ENCODE data around the gene WTAP.
"Not testable (repeated sequence)": the region's sequence is repeated elsewhere in the genome, so short reads cannot be mapped to it uniquely, and the experiment has no call there.

The WTAP gene

DNA sequence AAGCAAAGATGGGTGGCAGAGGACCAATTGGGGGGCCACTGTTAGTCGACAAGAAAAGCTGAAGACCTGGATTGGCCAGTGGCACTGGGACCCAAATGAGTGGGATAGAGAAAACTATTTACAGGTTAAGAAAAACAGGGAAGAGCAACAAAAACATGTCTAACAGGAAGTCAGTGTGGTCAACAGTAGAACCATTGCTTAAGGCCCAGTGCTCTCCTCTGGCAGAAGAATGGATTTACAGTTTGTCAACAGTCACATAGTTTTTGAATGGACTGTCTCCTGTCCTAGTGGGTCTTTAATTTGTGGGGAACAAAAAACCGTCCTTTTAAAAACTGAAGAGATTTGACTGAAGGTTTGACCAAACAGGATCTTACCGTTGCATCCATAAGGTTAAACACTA, 12.1 kb upstream of the WTAP start:
- ATAC-seq, result no peak
- H3K27me3 Mint-ChIP-seq, result no peaks in the 10 kb centered on the region
- no peak overlapping the region for H3K27ac Mint-ChIP-seq
- no peak for DNase-seq
- H3K4me1 Mint-ChIP-seq, result peaks cover 7% of the 10 kb centered on the region
- no peak overlapping the region for H3K4me3 Mint-ChIP-seq
- H3K36me3 Mint-ChIP-seq (ENCODE audit: low read depth), result peaks cover 2% of the 10 kb centered on the region
- H3K9me3 Mint-ChIP-seq, result no peaks in the 10 kb centered on the region

DNA sequence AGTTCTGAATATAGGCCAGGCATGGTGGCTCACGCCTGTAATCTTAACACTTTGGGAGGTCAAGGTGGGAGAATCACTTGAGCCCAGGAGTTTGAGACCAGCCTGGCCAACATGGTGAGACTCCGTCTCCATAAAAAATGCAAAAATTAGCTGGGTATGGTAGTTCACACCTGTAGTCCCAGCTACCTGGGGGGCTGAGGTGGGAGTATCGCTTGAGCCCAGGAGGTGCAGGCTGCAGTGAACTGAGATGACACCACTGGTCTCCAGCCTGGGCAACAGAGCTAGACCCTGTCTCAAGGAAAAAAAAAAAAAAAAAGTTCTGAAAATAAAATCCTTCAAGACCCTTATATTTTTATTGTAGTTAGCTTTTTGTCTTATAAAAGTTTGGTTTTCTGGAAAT, 11.7 kb upstream of the WTAP start:
- Mint-ChIP-seq H3K4me3 (no peak overlapping the region), H3K4me1 (peaks cover 10% of the 10 kb centered on the region), H3K27me3 (no peaks in the 10 kb centered on the region), H3K36me3 (ENCODE audit: low read depth) (peaks cover 2% of the 10 kb centered on the region), H3K9me3 (no peaks in the 10 kb centered on the region), H3K27ac (no peak overlapping the region)
- no peak for ATAC-seq
- no peak for DNase-seq

DNA sequence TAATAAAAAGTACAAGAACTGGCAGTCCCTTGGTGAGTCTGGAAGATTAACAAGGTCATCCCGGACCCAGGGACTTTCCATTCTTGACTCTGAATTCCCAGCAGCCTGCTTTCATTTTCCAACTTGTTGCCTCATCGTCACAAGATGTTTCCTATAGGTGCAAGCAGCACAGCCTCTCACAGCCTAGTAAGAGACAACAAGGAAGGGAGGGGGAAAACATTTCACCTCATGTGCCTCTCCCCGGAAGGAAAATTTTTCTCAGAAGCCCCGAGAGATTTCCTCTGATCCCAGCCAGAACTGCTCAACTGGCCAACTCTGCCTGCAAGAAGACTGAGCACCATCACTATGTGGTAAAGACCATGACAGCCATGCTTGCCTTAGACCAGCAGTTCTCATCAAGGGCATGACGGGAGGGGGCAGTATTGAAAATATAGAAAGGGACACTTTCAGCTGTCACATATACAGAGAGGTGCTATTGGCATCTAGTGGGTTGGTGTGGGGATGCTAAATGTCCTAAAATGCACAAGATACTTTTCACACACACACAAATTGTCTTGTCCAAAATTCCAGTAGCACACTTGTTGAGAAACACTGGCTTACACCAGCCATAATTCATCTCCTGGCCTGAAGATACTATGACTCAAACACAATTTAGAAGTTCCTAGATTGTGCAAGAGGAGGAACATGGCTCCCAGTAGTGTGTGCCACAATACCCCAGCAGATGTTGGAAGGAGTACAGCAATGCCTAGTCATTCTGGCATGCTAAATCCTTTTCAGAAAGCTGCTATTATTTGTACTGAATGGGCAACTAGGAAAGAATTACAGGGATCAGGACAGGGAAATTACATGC, 10.8 kb upstream of the WTAP start:
- no peak for DNase-seq
- Mint-ChIP-seq H3K27me3 (no peaks in the 10 kb centered on the region), H3K36me3 (ENCODE audit: low read depth) (peaks cover 2% of the 10 kb centered on the region), H3K9me3 (no peaks in the 10 kb centered on the region), H3K27ac (no peak overlapping the region), H3K4me1 (peaks cover 10% of the 10 kb centered on the region), H3K4me3 (no peak overlapping the region)
- ATAC-seq, result no peak

DNA sequence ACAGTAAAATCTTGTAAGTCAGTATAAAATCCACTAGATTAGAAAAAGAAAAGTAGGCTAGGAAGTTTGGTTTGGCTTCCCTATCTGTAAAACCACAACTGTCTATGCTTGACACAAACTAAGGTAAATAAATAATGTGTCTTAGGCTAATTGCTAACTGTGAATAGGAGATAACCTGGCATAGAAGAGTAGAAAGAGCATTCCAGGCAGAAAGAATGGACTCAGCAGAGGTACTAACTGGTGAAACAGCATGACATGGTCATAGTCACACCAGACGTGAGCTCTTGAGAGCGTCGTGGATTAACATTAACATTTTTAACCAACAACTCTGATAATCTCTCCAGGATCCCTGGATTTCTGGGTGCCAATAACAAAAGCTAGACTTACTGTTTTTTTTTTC, 8.7 kb upstream of the WTAP start:
- ATAC-seq, result no peak
- Mint-ChIP-seq H3K4me3 (no peak overlapping the region), H3K36me3 (ENCODE audit: low read depth) (peaks cover 11% of the 10 kb centered on the region), H3K27me3 (no peaks in the 10 kb centered on the region), H3K4me1 (peaks cover 14% of the 10 kb centered on the region), H3K9me3 (no peaks in the 10 kb centered on the region), H3K27ac (no peak overlapping the region)
- no peak for DNase-seq

DNA sequence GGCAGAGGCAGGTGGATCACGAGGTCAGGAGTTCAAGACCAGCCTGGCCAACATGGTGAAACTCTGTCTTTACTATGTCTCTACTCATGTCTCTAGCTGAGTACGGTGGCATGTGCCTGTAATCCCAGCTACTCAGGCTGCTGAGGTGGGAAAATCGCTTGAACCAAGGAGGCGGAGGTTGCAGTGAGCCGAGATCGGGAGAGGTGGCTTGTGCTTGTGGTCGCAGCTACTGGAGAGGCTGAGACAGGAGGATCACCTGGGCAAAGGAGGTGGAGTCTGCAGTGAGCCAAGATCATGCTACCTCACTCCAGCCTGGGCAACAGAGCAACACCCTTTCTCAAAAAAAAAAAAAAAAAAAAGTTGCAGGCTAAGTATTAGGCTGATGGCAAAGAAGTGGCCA, 8.0 kb upstream of the WTAP start:
- no peaks in the 10 kb centered on the region for H3K27me3 Mint-ChIP-seq
- H3K27ac Mint-ChIP-seq, result no peak overlapping the region
- ATAC-seq (no peak), DNase-seq (no peak)
- peaks cover 16% of the 10 kb centered on the region for H3K4me1 Mint-ChIP-seq
- no peak overlapping the region for H3K4me3 Mint-ChIP-seq
- no peaks in the 10 kb centered on the region for H3K9me3 Mint-ChIP-seq
- H3K36me3 Mint-ChIP-seq (ENCODE audit: low read depth), result peaks cover 11% of the 10 kb centered on the region

DNA sequence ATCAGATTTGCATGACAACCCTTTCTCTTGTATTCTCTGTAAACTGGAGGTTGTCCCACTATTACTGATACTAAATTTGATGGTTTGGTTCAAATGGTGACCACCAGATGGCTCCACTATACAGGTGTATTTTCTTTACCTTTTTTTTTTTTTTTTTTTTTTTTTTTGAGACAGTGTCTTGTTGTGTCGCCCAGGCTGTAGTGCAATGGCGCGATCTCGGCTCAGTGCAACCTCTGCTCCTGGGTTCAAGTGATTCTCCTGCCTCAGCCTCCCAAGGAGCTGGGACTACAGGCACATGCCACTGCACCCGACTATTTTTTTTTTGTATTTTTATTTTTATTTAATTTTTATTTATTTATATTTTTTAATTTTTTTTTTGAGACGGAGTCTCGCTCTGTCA, 6.6 kb upstream of the WTAP start:
- Mint-ChIP-seq H3K27me3 (no peaks in the 10 kb centered on the region), H3K4me3 (no peak overlapping the region), H3K27ac (no peak overlapping the region), H3K36me3 (ENCODE audit: low read depth) (peaks cover 9% of the 10 kb centered on the region), H3K9me3 (no peaks in the 10 kb centered on the region), H3K4me1 (peaks cover 22% of the 10 kb centered on the region)
- ATAC-seq (peak; percentile 40), DNase-seq (peak; percentile 26)

DNA sequence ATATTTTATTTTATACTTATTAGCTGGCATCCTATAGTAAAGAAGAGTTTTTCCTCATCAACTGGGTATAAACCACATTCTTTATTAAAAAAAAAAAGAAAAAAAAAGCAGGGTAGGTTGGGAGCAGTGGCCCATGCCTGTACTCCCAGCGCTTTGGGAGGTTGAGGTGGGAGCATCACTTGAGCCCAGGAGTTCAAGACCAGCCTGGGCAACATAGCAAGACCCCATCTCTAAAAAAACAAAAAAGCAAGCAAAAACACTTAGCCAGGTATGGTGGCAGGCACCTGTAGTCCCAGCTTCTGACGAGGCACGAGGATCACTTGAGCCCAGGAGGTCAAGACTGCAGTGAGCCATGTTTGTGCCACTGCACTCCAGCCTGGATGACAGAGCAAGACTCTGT, 5.3 kb upstream of the WTAP start:
- peaks cover 27% of the 10 kb centered on the region for H3K4me1 Mint-ChIP-seq
- not testable (repeated sequence) for H3K9me3 Mint-ChIP-seq, ATAC-seq, DNase-seq, H3K27me3 Mint-ChIP-seq, H3K4me3 Mint-ChIP-seq, H3K27ac Mint-ChIP-seq
- H3K36me3 Mint-ChIP-seq (ENCODE audit: low read depth), result peaks cover 18% of the 10 kb centered on the region

DNA sequence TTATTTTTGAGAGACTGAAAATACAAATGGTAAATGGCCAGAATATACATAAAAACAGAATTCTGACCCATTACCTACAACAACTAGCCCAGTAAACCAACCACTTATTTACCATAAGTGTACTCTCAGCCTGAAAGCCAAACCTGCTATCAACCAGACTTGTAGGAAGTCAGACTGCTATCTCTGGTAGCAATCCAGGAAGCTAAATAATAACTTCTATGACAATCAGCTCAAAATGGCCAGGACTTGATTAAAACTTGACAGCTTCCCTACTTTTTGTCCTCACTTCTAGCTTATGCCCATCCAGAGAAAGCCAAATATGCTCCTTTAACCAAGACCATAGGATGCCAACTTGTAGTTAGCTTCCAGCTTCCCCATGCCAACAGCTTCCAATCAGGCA, 4.7 kb upstream of the WTAP start:
- Mint-ChIP-seq H3K4me1 (peaks cover 27% of the 10 kb centered on the region), H3K9me3 (no peaks in the 10 kb centered on the region), H3K36me3 (ENCODE audit: low read depth) (peaks cover 18% of the 10 kb centered on the region), H3K27ac (no peak overlapping the region), H3K27me3 (no peaks in the 10 kb centered on the region), H3K4me3 (no peak overlapping the region)
- ATAC-seq, result no peak
- no peak for DNase-seq

DNA sequence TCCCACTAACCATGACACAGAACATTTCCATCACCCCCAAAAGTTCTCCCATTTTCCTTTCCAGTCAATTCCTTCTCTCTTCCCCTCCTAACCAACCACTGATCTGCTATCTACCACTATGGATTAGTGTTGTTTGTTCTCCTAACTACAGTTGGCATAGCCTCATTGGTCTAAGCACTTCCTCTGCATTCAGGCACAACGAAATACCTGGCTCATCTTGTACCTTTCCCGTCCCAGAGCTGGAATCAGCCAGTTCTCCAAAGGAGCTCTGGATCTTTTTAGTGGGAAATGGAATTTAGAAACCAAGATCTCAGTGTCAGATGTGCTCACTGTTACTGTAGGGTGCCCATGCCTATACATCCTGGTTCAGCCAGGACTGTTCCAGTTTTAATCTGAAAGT, 4.0 kb upstream of the WTAP start:
- ATAC-seq, result no peak
- H3K27me3 Mint-ChIP-seq, result no peaks in the 10 kb centered on the region
- no peaks in the 10 kb centered on the region for H3K9me3 Mint-ChIP-seq
- no peak for DNase-seq
- peaks cover 22% of the 10 kb centered on the region for H3K36me3 Mint-ChIP-seq (ENCODE audit: low read depth)
- H3K4me1 Mint-ChIP-seq, result peaks cover 27% of the 10 kb centered on the region
- no peak overlapping the region for H3K4me3 Mint-ChIP-seq
- H3K27ac Mint-ChIP-seq, result no peak overlapping the region

DNA sequence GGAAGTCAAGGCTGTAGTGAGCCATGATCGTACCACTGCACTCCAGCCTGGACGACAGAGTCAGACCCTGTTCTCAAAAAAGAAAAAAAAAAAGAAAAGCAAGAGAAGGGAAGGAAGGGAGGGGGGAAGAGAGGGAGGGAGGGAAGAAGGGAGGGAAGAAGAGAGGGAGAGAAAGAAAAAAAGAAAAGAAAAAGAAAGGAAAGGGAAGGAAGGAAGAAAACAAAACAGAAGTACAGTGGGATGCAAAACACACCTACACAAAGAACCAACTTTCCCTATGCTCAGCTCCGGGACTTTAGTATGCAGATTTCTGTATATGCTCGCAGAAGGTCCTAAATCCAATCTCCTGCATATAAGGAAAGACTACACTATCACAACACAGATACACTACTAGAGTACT, 2.5 kb upstream of the WTAP start:
- Mint-ChIP-seq H3K27me3 (no peaks in the 10 kb centered on the region), H3K36me3 (ENCODE audit: low read depth) (peaks cover 36% of the 10 kb centered on the region), H3K4me1 (peaks cover 36% of the 10 kb centered on the region), H3K4me3 (peak overlapping the region; percentile 24), H3K27ac (no peak overlapping the region), H3K9me3 (no peaks in the 10 kb centered on the region)
- DNase-seq, result no peak
- ATAC-seq, result no peak

DNA sequence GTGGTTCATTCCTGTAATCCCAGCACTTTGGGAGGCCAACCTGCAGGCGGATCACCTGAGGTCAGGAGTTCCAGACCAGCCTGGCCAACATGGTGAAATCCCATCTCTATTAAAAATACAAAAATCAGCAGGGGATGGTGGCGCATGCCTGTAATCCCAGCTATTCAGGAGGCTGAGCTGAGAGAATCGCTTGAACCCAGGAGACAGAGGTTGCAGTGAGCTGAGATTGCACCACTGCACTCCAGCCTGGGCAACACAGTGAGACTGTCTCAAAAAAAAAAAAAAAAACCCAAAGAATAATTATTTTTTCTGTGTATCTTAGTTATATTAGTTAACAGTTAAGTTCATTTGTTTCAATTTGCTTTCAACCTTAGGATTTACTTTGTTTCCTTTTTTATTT, 2.1 kb upstream of the WTAP start:
- ATAC-seq, H3K4me3 Mint-ChIP-seq, H3K9me3 Mint-ChIP-seq, H3K27me3 Mint-ChIP-seq, DNase-seq, H3K27ac Mint-ChIP-seq: not testable (repeated sequence)
- Mint-ChIP-seq H3K4me1 (peaks cover 39% of the 10 kb centered on the region), H3K36me3 (ENCODE audit: low read depth) (peaks cover 39% of the 10 kb centered on the region)

DNA sequence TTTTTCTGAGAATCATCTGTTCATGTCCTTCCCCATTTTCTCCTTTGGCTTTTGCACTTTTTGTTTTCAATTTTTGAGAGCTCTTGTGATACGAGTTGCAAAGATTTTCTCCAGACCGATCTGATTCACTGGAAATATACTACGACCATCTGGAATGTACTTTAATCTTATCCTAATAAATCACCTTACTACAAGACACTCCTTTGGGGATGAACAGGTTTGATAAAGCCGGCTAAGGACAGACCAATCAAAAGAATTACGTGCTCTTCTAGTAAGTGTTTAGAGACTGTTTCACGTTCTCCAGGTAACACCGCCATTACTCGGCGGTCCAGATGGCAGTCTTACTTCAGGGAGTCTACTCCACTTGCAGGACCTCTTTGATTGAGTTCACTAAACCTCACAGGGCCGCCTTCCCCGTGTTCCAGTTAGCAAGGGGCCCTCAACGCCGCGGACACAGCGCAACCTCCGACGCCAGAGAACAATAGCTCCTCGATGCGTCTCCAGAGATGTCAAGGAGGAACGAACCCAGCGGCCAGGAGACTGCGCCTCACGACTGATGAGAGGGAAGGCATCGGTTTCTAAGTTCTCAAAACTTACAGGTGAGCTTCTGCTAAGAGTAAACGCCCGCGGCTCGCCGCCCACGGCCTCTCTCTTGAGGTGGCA, 920 bp upstream of the WTAP start:
- Mint-ChIP-seq H3K36me3 (ENCODE audit: low read depth) (peaks cover 50% of the 10 kb centered on the region), H3K27ac (peak overlapping the region; percentile 96), H3K4me3 (peak overlapping the region; percentile 95), H3K4me1 (peaks cover 48% of the 10 kb centered on the region), H3K27me3 (no peaks in the 10 kb centered on the region), H3K9me3 (no peaks in the 10 kb centered on the region)
- no peak for DNase-seq
- peak; percentile 26 for ATAC-seq

DNA sequence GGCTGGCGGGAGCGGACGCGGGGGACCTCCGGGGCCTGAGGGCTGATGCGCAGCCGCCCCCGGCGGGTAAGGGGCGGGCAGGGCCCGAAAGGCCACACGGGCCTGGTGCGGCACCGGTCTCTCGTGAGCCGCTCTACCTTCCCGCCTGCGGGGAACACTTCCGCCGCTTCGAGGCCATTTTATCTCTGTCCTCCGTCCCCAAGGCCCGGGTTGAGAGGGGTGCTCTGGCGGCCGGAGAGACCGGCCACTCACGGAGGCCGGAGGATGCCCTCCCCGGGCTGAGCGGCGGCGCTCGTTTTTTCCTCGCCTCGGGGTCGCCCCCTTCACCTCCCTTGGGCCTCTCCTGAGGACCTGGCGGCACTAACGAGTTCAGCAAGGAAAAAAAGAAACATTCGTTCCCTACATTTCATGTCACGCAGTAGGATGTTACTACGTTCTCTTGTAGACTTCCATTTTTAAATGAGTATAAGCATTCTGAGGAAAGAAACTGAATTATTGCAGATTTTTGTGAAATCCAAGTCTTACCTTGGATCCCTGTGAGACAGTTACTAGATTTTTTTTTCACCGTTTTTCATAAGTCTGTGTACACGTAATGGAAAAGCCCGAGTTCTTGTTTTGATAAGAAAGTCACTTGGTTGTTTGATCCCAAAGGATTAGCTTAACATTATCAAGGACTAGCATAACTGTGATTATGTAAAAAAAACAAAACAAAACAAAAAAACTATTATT, 575 bp downstream of the WTAP start:
- peaks cover 61% of the 10 kb centered on the region for H3K4me1 Mint-ChIP-seq
- H3K4me3 Mint-ChIP-seq, result peak overlapping the region; percentile 95
- no peaks in the 10 kb centered on the region for H3K27me3 Mint-ChIP-seq
- H3K36me3 Mint-ChIP-seq (ENCODE audit: low read depth), result peaks cover 48% of the 10 kb centered on the region
- peak; percentile 39 for ATAC-seq
- peak overlapping the region; percentile 96 for H3K27ac Mint-ChIP-seq
- no peaks in the 10 kb centered on the region for H3K9me3 Mint-ChIP-seq
- DNase-seq, result peak; percentile 63

DNA sequence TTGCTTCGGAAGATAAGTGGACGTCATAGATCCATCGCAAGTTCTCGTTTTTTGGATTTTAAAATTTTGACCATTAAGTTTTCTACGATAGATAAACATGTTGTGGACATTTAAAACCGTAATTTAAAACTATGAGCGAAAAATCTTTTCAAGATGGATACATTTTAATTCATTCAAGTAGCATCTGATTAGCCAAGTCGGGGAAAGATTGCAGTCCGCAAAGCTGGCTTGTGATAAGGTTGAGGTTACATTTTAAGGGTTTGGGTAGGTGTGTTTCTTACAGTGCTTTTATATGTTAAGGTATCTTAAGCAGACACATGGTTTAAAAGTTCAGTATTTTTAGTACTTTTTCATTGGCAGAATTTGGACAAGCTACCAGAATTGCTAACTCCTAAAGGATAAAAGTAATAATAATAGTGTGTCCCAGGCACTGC, 1.2 kb downstream of the WTAP start:
- no peaks in the 10 kb centered on the region for H3K27me3 Mint-ChIP-seq
- DNase-seq (no peak), ATAC-seq (no peak)
- peaks cover 46% of the 10 kb centered on the region for H3K36me3 Mint-ChIP-seq (ENCODE audit: low read depth)
- peak overlapping the region; percentile 95 for H3K4me3 Mint-ChIP-seq
- H3K9me3 Mint-ChIP-seq, result no peaks in the 10 kb centered on the region
- peaks cover 63% of the 10 kb centered on the region for H3K4me1 Mint-ChIP-seq
- peak overlapping the region; percentile 96 for H3K27ac Mint-ChIP-seq
